Neutrophil (primary cell): ENCODE results near the gene PTTG1.

Experiments
- H3K27ac ChIP-seq: fragments of 200-600 bp; sonication (generic); 2 replicates; pipeline ENCODE4 v1.5.1; 2016; ENCODE audit warnings: mild to moderate bottlenecking, moderate library complexity
- H3K27me3 ChIP-seq: fragments of 200-600 bp; sonication (generic); 2 replicates; pipeline ENCODE4 v1.6.0; 2016; ENCODE audit warnings: mild to moderate bottlenecking
- H3K36me3 ChIP-seq: fragments of 200-600 bp; sonication (generic); 2 replicates; pipeline ENCODE4 v1.5.1; 2017
- H3K4me1 ChIP-seq, 2 experiments: fragments of 200-600 bp in 1 of 2; sonication (generic) in 1 of 2; 1 replicate in 1 of 2; 2 replicates in 1 of 2; pipeline versions ENCODE4 v1.5.1 to v1.6.1; 2013 to 2016; ENCODE audit warnings: low read depth in 1 of 2, low read length in 1 of 2, mild to moderate bottlenecking in 1 of 2, moderate library complexity in 1 of 2; ENCODE audit not compliant: control insufficient read depth in 1 of 2, insufficient read depth in 1 of 2
- H3K4me3 ChIP-seq, 2 experiments: fragments of 200-600 bp in 1 of 2; sonication (generic) in 1 of 2; 1 replicate in 1 of 2; 2 replicates in 1 of 2; pipeline ENCODE4 v1.5.1; 2013 to 2016; ENCODE audit warnings: low read depth in 1 of 2, low read length in 1 of 2, mild to moderate bottlenecking in 1 of 2, moderate library complexity in 1 of 2
- H3K9me3 ChIP-seq: fragments of 200-600 bp; sonication (generic); 2 replicates; pipeline ENCODE4 v1.5.1; 2016
- CTCF ChIP-seq: fragments of 200-600 bp; sonication (generic); IDR thresholded peaks from 2 replicates; pipeline ENCODE4 v1.5.1; 2016; ENCODE audit warnings: antibody characterized with exemption

Gene PTTG1

DNA sequence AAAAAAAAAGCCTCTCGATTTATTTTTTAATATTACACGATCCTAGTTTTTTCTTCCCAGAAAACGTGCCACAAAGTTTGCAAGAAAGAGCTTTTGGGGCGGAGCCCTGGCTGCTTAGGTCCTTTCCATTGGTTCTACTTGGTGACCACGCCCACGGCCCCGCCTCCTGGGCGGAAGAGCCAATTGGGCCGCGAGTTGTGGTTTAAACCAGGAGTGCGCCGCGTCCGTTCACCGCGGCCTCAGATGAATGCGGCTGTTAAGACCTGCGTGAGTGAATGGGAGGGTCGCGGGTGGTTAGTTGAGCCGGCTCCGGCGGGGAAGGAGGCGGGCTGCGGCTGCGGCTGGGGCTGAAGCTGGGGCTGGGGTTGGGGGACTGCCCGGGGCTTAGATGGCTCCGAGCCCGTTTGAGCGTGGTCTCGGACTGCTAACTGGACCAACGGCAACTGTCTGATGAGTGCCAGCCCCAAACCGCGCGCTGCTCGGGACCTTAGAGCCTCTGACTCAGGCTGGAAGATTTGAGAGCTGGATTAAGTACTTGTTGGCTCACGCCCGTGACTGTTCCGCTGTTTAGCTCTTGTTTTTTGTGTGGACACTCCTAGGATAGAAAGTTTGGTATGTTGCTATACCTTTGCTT lies at the start of gene PTTG1:
TSS of gene PTTG1 (plus strand) at position 231 of the 634 bp plus-strand sequence. CDS start 458 bp downstream, outside the sequence.
- Histone ChIP-seq H3K9me3 (no peaks in the 10 kb centered on the region), H3K27ac (peak within 1 kb of the TSS; percentile 53), H3K4me3 (peak within 1 kb of the TSS; percentile 58 to 69), H3K27me3 (no peaks in the 10 kb centered on the region), H3K4me1 (peaks cover 46 to 55% of the 10 kb centered on the region in 2 experiments), H3K36me3 (peaks cover 3% of the 10 kb centered on the region)
- peak; percentile 53 for TF ChIP-seq CTCF

DNA sequence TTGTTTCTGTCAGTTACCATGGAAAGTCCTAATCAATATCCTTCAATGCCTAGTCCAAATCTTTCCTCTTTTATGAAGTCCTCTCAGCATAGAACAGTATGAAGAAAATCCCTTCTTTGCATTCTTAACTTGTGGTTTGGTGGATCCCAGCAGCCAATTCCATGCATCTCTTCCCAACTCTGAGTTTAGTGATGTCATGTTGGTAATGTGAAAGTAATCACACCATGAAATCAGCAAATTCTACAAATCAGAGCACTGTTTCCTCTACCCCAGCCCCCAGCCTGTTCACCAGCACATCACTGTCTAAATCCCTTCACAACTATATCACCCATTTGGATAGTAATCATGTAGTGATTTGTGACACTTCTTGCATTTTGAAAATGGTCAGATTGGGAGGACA lies 46.5 kb upstream of the PTTG1 start:
- no peak for TF ChIP-seq CTCF
- no peaks in the 10 kb centered on the region for H3K9me3 ChIP-seq
- H3K4me1 ChIP-seq: peaks cover 4 to 6% of the 10 kb centered on the region in 2 experiments
- H3K27me3 ChIP-seq: peaks cover 70% of the 10 kb centered on the region
- H3K27ac ChIP-seq: no peak overlapping the region
- no peak overlapping the region for H3K4me3 ChIP-seq
- H3K36me3 ChIP-seq: no peaks in the 10 kb centered on the region

DNA sequence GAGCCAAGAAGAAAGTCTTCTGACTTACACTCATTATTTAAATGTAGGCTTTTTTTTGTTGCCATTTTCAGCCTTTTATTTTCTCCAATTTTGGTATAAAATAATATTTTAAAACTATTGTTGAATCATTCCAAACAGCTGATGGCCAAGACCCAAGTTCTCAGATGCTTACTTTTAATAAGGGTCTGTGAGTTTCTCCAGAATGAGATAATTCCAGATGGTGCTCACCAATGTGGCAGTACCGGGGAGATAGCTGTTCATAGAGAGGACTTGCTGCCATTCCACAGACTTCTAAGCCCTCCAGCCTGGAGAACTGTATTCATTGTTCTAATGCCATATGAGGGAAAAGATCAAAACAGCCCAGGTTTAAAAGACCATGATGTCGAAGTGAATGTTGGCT lies 46.0 kb upstream of the PTTG1 start:
- no peak for TF ChIP-seq CTCF

GRCh38 chr5:160376416-160376815 lies 45.2 kb upstream of the PTTG1 start:
- no peaks in the 10 kb centered on the region for H3K4me1 ChIP-seq
- no peak overlapping the region for H3K4me3 ChIP-seq
- H3K27ac ChIP-seq: no peak overlapping the region
- TF ChIP-seq CTCF: no peak
- no peaks in the 10 kb centered on the region for H3K9me3 ChIP-seq
- H3K27me3 ChIP-seq: peaks cover 58% of the 10 kb centered on the region
- H3K36me3 ChIP-seq: no peaks in the 10 kb centered on the region

More for the DNA sequence above, 46.0 kb upstream of the PTTG1 start:
- no peak overlapping the region for H3K4me3 ChIP-seq
- H3K27ac ChIP-seq: no peak overlapping the region
- H3K27me3 ChIP-seq: peaks cover 64% of the 10 kb centered on the region
- peaks cover 0 to under 1% of the 10 kb centered on the region in 2 experiments for H3K4me1 ChIP-seq
- H3K36me3 ChIP-seq: no peaks in the 10 kb centered on the region
- H3K9me3 ChIP-seq: no peaks in the 10 kb centered on the region

DNA sequence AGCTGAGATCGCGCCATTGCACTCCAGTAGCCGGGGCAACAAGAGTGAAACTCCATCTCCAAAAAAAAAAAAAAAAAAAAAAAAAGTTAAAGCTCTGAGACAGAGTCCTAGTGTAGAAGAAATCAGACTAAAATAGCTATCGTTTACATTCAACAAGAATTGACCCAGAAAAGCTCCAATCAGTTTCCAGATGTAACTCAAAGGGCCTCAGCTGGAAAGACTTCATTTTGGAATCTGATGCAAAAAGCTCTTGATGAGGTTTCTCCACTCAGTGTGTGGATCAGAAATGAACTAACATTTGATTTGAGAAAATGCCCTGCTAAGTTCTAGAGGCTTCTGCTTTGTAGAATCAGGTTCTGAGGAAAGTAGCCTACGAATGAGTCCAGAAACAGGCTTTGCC lies 44.0 kb upstream of the PTTG1 start:
- H3K27me3 ChIP-seq: peaks cover 55% of the 10 kb centered on the region
- no peak overlapping the region for H3K4me3 ChIP-seq
- no peaks in the 10 kb centered on the region for H3K9me3 ChIP-seq
- H3K36me3 ChIP-seq: no peaks in the 10 kb centered on the region
- no peak overlapping the region for H3K27ac ChIP-seq
- H3K4me1 ChIP-seq: no peaks in the 10 kb centered on the region
- no peak for TF ChIP-seq CTCF
